HPDE6-E6E7 (cell line): ENCODE results near the gene UBD.
A peak's percentile ranks its signal among the peaks of the same experiment; 100 is the strongest.

Experiments used
- DNase-seq: peaks from one replicate; pipeline ENCODE4 v3.0.0; 2011; ENCODE audit warnings: missing footprints; ENCODE audit errors: extremely low spot score

Gene UBD

GRCh38 chr6:29559524-29560287, at the start of gene UBD:
TSS of gene UBD (minus strand) at chr6:29559732. CDS start at chr6:29559701, 31 bp downstream.
- DNase-seq = no peak

- DNase-seq = no peak
Observed at GRCh38 chr6:29608131-29608530, 48.6 kb upstream of the UBD start.

GRCh38 chr6:29603930-29604329, 44.4 kb upstream of the UBD start:
- no peak for DNase-seq

- no peak for DNase-seq
Observed at GRCh38 chr6:29603456-29603855, 43.9 kb upstream of the UBD start.

- no peak for DNase-seq
Observed at GRCh38 chr6:29602564-29603361, 43.2 kb upstream of the UBD start.

GRCh38 chr6:29598172-29598747, 38.7 kb upstream of the UBD start:
- DNase-seq = no peak

GRCh38 chr6:29597184-29597583, 37.7 kb upstream of the UBD start:
- no peak for DNase-seq

- no peak for DNase-seq
Observed at GRCh38 chr6:29596381-29596900, 36.9 kb upstream of the UBD start.

GRCh38 chr6:29593199-29593855, 33.8 kb upstream of the UBD start:
- DNase-seq = no peak

- no peak for DNase-seq
Observed at GRCh38 chr6:29591677-29592076, 32.1 kb upstream of the UBD start.

- DNase-seq = no peak
Observed at GRCh38 chr6:29590218-29590808, 30.8 kb upstream of the UBD start.

GRCh38 chr6:29589423-29590048, 30.0 kb upstream of the UBD start:
- peak; percentile 37 for DNase-seq

- DNase-seq = no peak
Observed at GRCh38 chr6:29584821-29585220, 25.3 kb upstream of the UBD start, which contains the start of gene OR2H2. TSS of gene OR2H2 (plus strand) at chr6:29585121. CDS start at chr6:29587945, 2,824 bp downstream.

- no peak for DNase-seq
Observed at GRCh38 chr6:29577544-29577943, 18.0 kb upstream of the UBD start.

GRCh38 chr6:29576056-29576455, 16.5 kb upstream of the UBD start:
- DNase-seq = no peak

GRCh38 chr6:29567991-29568390, 8.5 kb upstream of the UBD start:
- DNase-seq = no peak

GRCh38 chr6:29567541-29567940, 8.0 kb upstream of the UBD start:
- no peak for DNase-seq

- DNase-seq = no peak
Observed at GRCh38 chr6:29566856-29567255, 7.3 kb upstream of the UBD start.

GRCh38 chr6:29564875-29565274, 5.3 kb upstream of the UBD start:
- DNase-seq = no peak

GRCh38 chr6:29563435-29563965, 4.0 kb upstream of the UBD start:
- DNase-seq = no peak
